Stimulated activated CD8-positive, alpha-beta memory T cell treated with anti-CD3 and anti-CD28 coated beads, Interleukin-4, amount 100 ng/mL, for 48 hours (primary cell): ENCODE results near the gene KRIT1.
A peak's percentile ranks its signal among the peaks of the same experiment; 100 is the strongest.
"Not testable (repeated sequence)": the region's sequence is repeated elsewhere in the genome, so short reads cannot be mapped to it uniquely, and the experiment has no call there.

Experiments
- DNase-seq: peaks from one replicate; pipeline ENCODE4 v3.0.0-alpha.2; 2020

Gene KRIT1

GRCh38 chr7:92245487-92246359 is at the start of gene KRIT1, which contains the start of gene ANKIB1:
Gene KRIT1 (minus strand): TSS chr7:92245914. CDS start chr7:92242135, 3,779 bp downstream.
Gene ANKIB1 (plus strand): TSS chr7:92245974. CDS start chr7:92294979, 49,005 bp downstream.
- DNase-seq, result peak; percentile 89

- DNase-seq, result no peak
Observed at GRCh38 chr7:92295391-92295790, 49.7 kb upstream of the KRIT1 start.

GRCh38 chr7:92293896-92294590 is 48.3 kb upstream of the KRIT1 start:
- no peak for DNase-seq

- no peak for DNase-seq
Observed at GRCh38 chr7:92292981-92293380, 47.3 kb upstream of the KRIT1 start.

GRCh38 chr7:92289321-92289720 is 43.6 kb upstream of the KRIT1 start:
- no peak for DNase-seq

- DNase-seq, result no peak
Observed at GRCh38 chr7:92282930-92283329, 37.2 kb upstream of the KRIT1 start.

- DNase-seq, result no peak
Observed at GRCh38 chr7:92282221-92282814, 36.6 kb upstream of the KRIT1 start.

- DNase-seq, result no peak
Observed at GRCh38 chr7:92281031-92281430, 35.3 kb upstream of the KRIT1 start.

GRCh38 chr7:92279396-92280031 is 33.8 kb upstream of the KRIT1 start:
- DNase-seq, result no peak

- DNase-seq, result no peak
Observed at GRCh38 chr7:92276460-92276864, 30.7 kb upstream of the KRIT1 start.

GRCh38 chr7:92275327-92275726 is 29.6 kb upstream of the KRIT1 start:
- DNase-seq, result no peak

- no peak for DNase-seq
Observed at GRCh38 chr7:92268921-92269320, 23.2 kb upstream of the KRIT1 start.

- DNase-seq, result no peak
Observed at GRCh38 chr7:92266415-92267241, 20.9 kb upstream of the KRIT1 start.

- no peak for DNase-seq
Observed at GRCh38 chr7:92260248-92260781, 14.6 kb upstream of the KRIT1 start.

- no peak for DNase-seq
Observed at GRCh38 chr7:92259610-92260247, 14.0 kb upstream of the KRIT1 start.

- no peak for DNase-seq
Observed at GRCh38 chr7:92259062-92259461, 13.3 kb upstream of the KRIT1 start.

GRCh38 chr7:92255308-92255707 is 9.6 kb upstream of the KRIT1 start:
- no peak for DNase-seq

- DNase-seq, result not testable (repeated sequence)
Observed at GRCh38 chr7:92254800-92255199, 9.1 kb upstream of the KRIT1 start.

- DNase-seq, result no peak
Observed at GRCh38 chr7:92253251-92253650, 7.5 kb upstream of the KRIT1 start.

- no peak for DNase-seq
Observed at GRCh38 chr7:92251181-92251580, 5.5 kb upstream of the KRIT1 start.

- DNase-seq, result no peak
Observed at GRCh38 chr7:92250603-92251002, 4.9 kb upstream of the KRIT1 start.
